WTC11 (cell line): ENCODE measurements around the gene LPP. TPM values are rescaled to one million over a fixed set of nuclear protein-coding genes. Genes with fewer than 3 reads are reported as not detected.

ENCODE experiments used
- ATAC-seq: fragments of 200-7000 bp; cut with Tn5 transposase; 2 replicates; pipeline ENCODE4 v1.10.0; 2021; ENCODE audit warnings: mild to moderate bottlenecking, moderate library complexity
- CTCF ChIA-PET: fragments of 300-600 bp; sonication (Branson Sonifier 250); formaldehyde crosslinking; loops from one replicate; lab custom pipeline; 2021; ENCODE audit warnings: antibody characterized with exemption; lab: Charles Lee
- POLR2A ChIA-PET: fragments of 350-600 bp; sonication (Branson Sonifier 250); formaldehyde crosslinking; loops from one replicate; lab custom pipeline; 2021; ENCODE audit warnings: antibody characterized with exemption; lab: Charles Lee
- DNase-seq: peaks from one replicate; pipeline ENCODE4 v3.0.0; 2021; ENCODE audit warnings: low spot score
- H3K27ac Mint-ChIP-seq: 2 replicates; pipeline ENCODE4 v1.8.0; 2021; ENCODE audit warnings: mixed read lengths
- H3K27me3 Mint-ChIP-seq: 2 replicates; pipeline ENCODE4 v1.8.0; 2021; ENCODE audit warnings: low read depth, mild to moderate bottlenecking, moderate library complexity, mixed read lengths
- H3K36me3 Mint-ChIP-seq: 2 replicates; pipeline ENCODE4 v1.8.0; 2021; ENCODE audit warnings: mixed read lengths
- H3K4me1 Mint-ChIP-seq: 2 replicates; pipeline ENCODE4 v1.8.0; 2022; ENCODE audit warnings: mixed read lengths
- H3K4me3 Mint-ChIP-seq: 2 replicates; pipeline ENCODE4 v1.8.0; 2021; ENCODE audit warnings: mild to moderate bottlenecking, moderate library complexity, mixed read lengths
- H3K9me3 Mint-ChIP-seq: 2 replicates; pipeline ENCODE4 v1.8.0; 2021; ENCODE audit warnings: mixed read lengths
- ATF2 ChIP-seq: sonication (generic); formaldehyde crosslinking; IDR thresholded peaks from 2 replicates; pipeline ENCODE4 v1.8.1; 2022; ENCODE audit warnings: low read depth, missing genetic modification reagents, borderline replicate concordance
- CREM ChIP-seq: sonication (generic); formaldehyde crosslinking; IDR thresholded peaks from 2 replicates; pipeline ENCODE4 v1.8.1; 2022; ENCODE audit warnings: mild to moderate bottlenecking, missing genetic modification reagents, moderate library complexity
- E2F4 ChIP-seq: sonication (generic); formaldehyde crosslinking; IDR thresholded peaks from 2 replicates; pipeline ENCODE4 v1.8.1; 2022; ENCODE audit warnings: low read depth, mild to moderate bottlenecking, moderate library complexity, missing genetic modification reagents, borderline replicate concordance
- ELF4 ChIP-seq: sonication (generic); formaldehyde crosslinking; IDR thresholded peaks from 2 replicates; pipeline ENCODE4 v1.8.1; 2022; ENCODE audit warnings: low read depth, mild to moderate bottlenecking, moderate library complexity, missing genetic modification reagents
- FOXJ3 ChIP-seq: sonication (generic); formaldehyde crosslinking; IDR thresholded peaks from 2 replicates; pipeline ENCODE4 v1.9.0; 2021; ENCODE audit warnings: missing genetic modification reagents, mild to moderate bottlenecking, borderline replicate concordance
- FOXK1 ChIP-seq: sonication (generic); formaldehyde crosslinking; IDR thresholded peaks from 2 replicates; pipeline ENCODE4 v1.8.0; 2022; ENCODE audit warnings: mild to moderate bottlenecking, moderate library complexity, missing genetic modification reagents
- FOXP4 ChIP-seq: sonication (generic); formaldehyde crosslinking; IDR thresholded peaks from 2 replicates; pipeline ENCODE4 v1.8.0; 2022; ENCODE audit warnings: mild to moderate bottlenecking, missing genetic modification reagents
- HMGA2 ChIP-seq: fragments of 250-450 bp; sonication (Bioruptor Pico); IDR thresholded peaks from 2 replicates; pipeline ENCODE4 v1.4.0; 2021; ENCODE audit warnings: mild to moderate bottlenecking, moderate library complexity
- HMGXB4 ChIP-seq: sonication (generic); formaldehyde crosslinking; IDR thresholded peaks from 2 replicates; pipeline ENCODE4 v1.8.1; 2023; ENCODE audit warnings: mild to moderate bottlenecking, moderate library complexity, missing genetic modification reagents
- OVOL2 ChIP-seq: fragments of 250-450 bp; sonication (Bioruptor Pico); IDR thresholded peaks from 2 replicates; pipeline ENCODE4 v1.9.0; 2021; ENCODE audit warnings: mild to moderate bottlenecking, borderline replicate concordance
- SMAD4 ChIP-seq: sonication (generic); formaldehyde crosslinking; IDR thresholded peaks from 2 replicates; pipeline ENCODE4 v1.8.0; 2022; ENCODE audit warnings: mild to moderate bottlenecking, missing genetic modification reagents
- SP1 ChIP-seq: sonication (generic); formaldehyde crosslinking; conservative IDR thresholded peaks from 2 replicates; pipeline ENCODE4 v1.8.1; 2022; ENCODE audit warnings: missing genetic modification reagents
- ZBTB43 ChIP-seq: sonication (generic); formaldehyde crosslinking; IDR thresholded peaks from 2 replicates; pipeline ENCODE4 v1.8.1; 2023; ENCODE audit warnings: mild to moderate bottlenecking, missing genetic modification reagents
- ZMAT4 ChIP-seq: fragments of 250-450 bp; sonication (Bioruptor Pico); IDR thresholded peaks from 2 replicates; pipeline ENCODE4 v1.9.0; 2021; ENCODE audit warnings: mild to moderate bottlenecking
- total RNA-seq: library from RNA; stranded (reverse); gene quantifications from 3 replicates; pipeline ENCODE4 v1.2.3, GENCODE V29; 2021

Gene LPP
- total RNA-seq, 1 experiment from 2014 or later, result 49.6 TPM

- TF ChIP-seq ZBTB43 (CRISPR knock-in tag), result no peak
- TF ChIP-seq OVOL2 (CRISPR knock-in tag), result no peak
- TF ChIP-seq FOXJ3 (CRISPR knock-in tag), result no peak
- no peak for TF ChIP-seq CREM (CRISPR knock-in tag)
- TF ChIP-seq SP1, result no peak
- TF ChIP-seq ELF4 (CRISPR knock-in tag), result no peak
- TF ChIP-seq HMGA2 (CRISPR knock-in tag), result no peak
These were observed 523.4 kb downstream of the LPP start (continued) for GRCh38 chr3:188677344-188677743.

DNA sequence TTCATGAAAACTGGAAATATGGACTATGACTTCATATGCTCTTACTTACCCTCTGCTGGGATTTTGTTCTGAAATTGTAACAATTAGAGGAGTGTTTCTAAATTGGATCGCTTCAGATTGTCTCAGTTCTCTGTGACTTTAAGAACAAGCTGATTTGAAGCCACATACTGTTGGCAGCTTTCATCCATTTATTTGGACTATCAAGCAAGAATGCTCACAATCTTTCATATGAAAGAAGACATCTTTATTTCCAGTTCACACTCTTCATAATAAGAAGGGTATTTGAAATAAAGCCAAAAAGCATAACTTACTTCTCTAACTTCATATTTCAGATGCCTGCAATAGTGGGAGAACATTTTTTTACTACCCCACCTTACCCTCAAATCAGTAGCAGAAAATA, 526.2 kb downstream of the LPP start:
- Mint-ChIP-seq H3K4me1 (peaks cover 10% of the 10 kb centered on the region), H3K27me3 (no peaks in the 10 kb centered on the region), H3K9me3 (peaks cover 11% of the 10 kb centered on the region), H3K36me3 (no peaks in the 10 kb centered on the region), H3K27ac (no peak overlapping the region), H3K4me3 (no peak overlapping the region)
- TF ChIP-seq ZMAT4 (CRISPR knock-in tag) (no peak), E2F4 (CRISPR knock-in tag) (no peak), FOXK1 (CRISPR knock-in tag) (no peak), ATF2 (CRISPR knock-in tag) (no peak), HMGXB4 (CRISPR knock-in tag) (no peak)
- ChIA-PET POLR2A (interaction anchor here (0.7 kb wide), 1 partner anchor 274 kb away, joined by 3 read pairs; no protein-coding TSS in a partner anchor), CTCF (interaction anchor here (1.6 kb wide), 2 partner anchors 274 to 942 kb away, joined by 4 to 5 read pairs; no protein-coding TSS in a partner anchor)
- ATAC-seq (no peak), DNase-seq (no peak)

GRCh38 chr3:188680605-188681004, 526.6 kb downstream of the LPP start:
- DNase-seq (no peak), ATAC-seq (no peak)
- Mint-ChIP-seq H3K36me3 (no peaks in the 10 kb centered on the region), H3K4me1 (peaks cover 9% of the 10 kb centered on the region), H3K27me3 (no peaks in the 10 kb centered on the region), H3K27ac (no peak overlapping the region), H3K9me3 (peaks cover 11% of the 10 kb centered on the region), H3K4me3 (no peak overlapping the region)
- no peak for TF ChIP-seq SMAD4 (CRISPR knock-in tag)
- TF ChIP-seq FOXP4 (CRISPR knock-in tag), result no peak
- no peak for TF ChIP-seq HMGA2 (CRISPR knock-in tag)
- CTCF ChIA-PET, result interaction anchor here (1.6 to 1.8 kb wide), 3 partner anchors 68 to 942 kb away, joined by 4 to 5 read pairs (median 4); no protein-coding TSS in a partner anchor
- POLR2A ChIA-PET, result interaction anchor here (0.7 kb wide), 1 partner anchor 273 kb away, joined by 3 read pairs; no protein-coding TSS in a partner anchor
